GM23338 (cell line): ENCODE data around the gene MRPS34. TPM values are rescaled to one million over a fixed set of nuclear protein-coding genes. Genes with fewer than 3 reads are reported as not detected.

Source experiments
- ATAC-seq: fragments of 200-7000 bp; cut with Tn5 transposase; 3 replicates; pipeline ENCODE4 v1.9.1; 2020
- DNase-seq: peaks from one replicate; pipeline ENCODE4 v3.0.0-alpha.2; 2015; ENCODE audit warnings: low spot score
- H2AFZ ChIP-seq: fragments of 200-600 bp; sonication (generic); 2 replicates; pipeline ENCODE4 v1.8.0; 2016; ENCODE audit warnings: antibody characterized with exemption, mild to moderate bottlenecking, moderate library complexity
- H3F3A ChIP-seq: fragments of 200-600 bp; sonication (generic); replicated peaks from 2 replicates; pipeline ENCODE4 v1.8.0; 2017; ENCODE audit warnings: antibody characterized with exemption, mixed run types, low read depth
- H3K27ac ChIP-seq: fragments of 200-600 bp; sonication (generic); 2 replicates; pipeline ENCODE4 v1.6.1; 2016; ENCODE audit warnings: low read depth
- H3K27me3 ChIP-seq: fragments of 200-600 bp; sonication (generic); 2 replicates; pipeline ENCODE4 v1.8.0; 2016; ENCODE audit warnings: mild to moderate bottlenecking, mixed run types, moderate library complexity; ENCODE audit not compliant: insufficient read depth
- H3K36me3 ChIP-seq: fragments of 200-600 bp; sonication (generic); 2 replicates; pipeline ENCODE4 v1.8.0; 2016; ENCODE audit warnings: mild to moderate bottlenecking; ENCODE audit not compliant: insufficient read depth
- H3K4me1 ChIP-seq: fragments of 200-600 bp; sonication (generic); 2 replicates; pipeline ENCODE4 v1.8.0; 2016; ENCODE audit warnings: mild to moderate bottlenecking, moderate library complexity; ENCODE audit not compliant: insufficient read depth
- H3K4me2 ChIP-seq: fragments of 200-600 bp; sonication (generic); 2 replicates; pipeline ENCODE4 v1.7.1; 2017; ENCODE audit warnings: mixed run types
- H3K4me3 ChIP-seq: fragments of 200-600 bp; sonication (generic); 2 replicates; pipeline ENCODE4 v1.6.1; 2016; ENCODE audit warnings: mixed run types
- H3K79me2 ChIP-seq: fragments of 200-600 bp; sonication (generic); replicated peaks from 2 replicates; pipeline ENCODE4 v1.8.0; 2017; ENCODE audit warnings: mild to moderate bottlenecking; ENCODE audit not compliant: insufficient read depth
- H3K9me2 ChIP-seq: fragments of 200-600 bp; sonication (generic); 2 replicates; pipeline ENCODE4 v1.8.0; 2017; ENCODE audit not compliant: insufficient read depth
- H4K20me1 ChIP-seq: fragments of 200-600 bp; sonication (generic); replicated peaks from 2 replicates; pipeline ENCODE4 v1.8.0; 2017; ENCODE audit warnings: mild to moderate bottlenecking; ENCODE audit not compliant: insufficient read depth
- H3K27ac Mint-ChIP-seq: 2 replicates; pipeline ENCODE4 v1.8.0; 2020; ENCODE audit warnings: inconsistent platforms, mild to moderate bottlenecking, moderate library complexity, mixed read lengths
- H3K27me3 Mint-ChIP-seq: 3 replicates; pipeline ENCODE4 v1.8.0; 2022; ENCODE audit warnings: low read depth, mild to moderate bottlenecking, moderate library complexity, mixed read lengths, inconsistent platforms; ENCODE audit not compliant: insufficient read depth, poor library complexity
- H3K36me3 Mint-ChIP-seq: 3 replicates; pipeline ENCODE4 v1.8.0; 2021; ENCODE audit warnings: low read depth, mild to moderate bottlenecking, inconsistent platforms, moderate library complexity, mixed read lengths
- H3K4me1 Mint-ChIP-seq: 3 replicates; pipeline ENCODE4 v1.8.0; 2020; ENCODE audit warnings: mild to moderate bottlenecking, inconsistent platforms, mixed read lengths
- H3K4me3 Mint-ChIP-seq: 3 replicates; pipeline ENCODE4 v1.8.0; 2021; ENCODE audit warnings: moderate library complexity, mild to moderate bottlenecking, inconsistent platforms, mixed read lengths
- H3K9me3 Mint-ChIP-seq: 3 replicates; pipeline ENCODE4 v1.8.0; 2020; ENCODE audit warnings: moderate library complexity, mild to moderate bottlenecking, inconsistent platforms, mixed read lengths
- CREB1 ChIP-seq: fragments of 250-450 bp; sonication (Bioruptor Pico); IDR thresholded peaks from 2 replicates; pipeline ENCODE4 v1.5.0; 2020; ENCODE audit warnings: low read depth, mild to moderate bottlenecking, moderate library complexity
- CTCF ChIP-seq, 2 experiments: fragments of 200-600 bp in 1 of 2; sonication (generic) in 1 of 2; conservative IDR thresholded peaks; 2 replicates each; pipeline versions ENCODE4 v1.5.1 to v1.6.1; 2016 to 2017; ENCODE audit warnings: antibody characterized with exemption in 2 of 2, low read depth in 2 of 2, mild to moderate bottlenecking in 2 of 2, moderate library complexity in 1 of 2
- ETS1 ChIP-seq: IDR thresholded peaks from 2 replicates; pipeline ENCODE4 v1.6.1; 2016; ENCODE audit warnings: antibody characterized with exemption
- EZH2 ChIP-seq: fragments of 200-600 bp; sonication (generic); IDR thresholded peaks from one replicate; pipeline ENCODE4 v1.8.0; 2017; ENCODE audit warnings: antibody characterized with exemption, mild to moderate bottlenecking, low read depth; ENCODE audit not compliant: unreplicated experiment
- EZH2phosphoT487 ChIP-seq: fragments of 200-600 bp; sonication (generic); IDR thresholded peaks from one replicate; pipeline ENCODE4 v1.8.1; 2018; ENCODE audit warnings: antibody characterized with exemption; ENCODE audit not compliant: unreplicated experiment
- JUNB ChIP-seq: IDR thresholded peaks from one replicate; pipeline ENCODE4 v1.6.1; 2016; ENCODE audit warnings: antibody characterized with exemption; ENCODE audit not compliant: unreplicated experiment
- NANOG ChIP-seq: IDR thresholded peaks from 2 replicates; pipeline ENCODE4 v1.6.1; 2016; ENCODE audit warnings: antibody characterized with exemption, borderline replicate concordance
- POLR2AphosphoS5 ChIP-seq: IDR thresholded peaks from 2 replicates; pipeline ENCODE4 v1.6.1; 2016; ENCODE audit warnings: antibody characterized with exemption, low read depth
- REST ChIP-seq: IDR thresholded peaks from one replicate; pipeline ENCODE4 v1.6.1; 2018; ENCODE audit warnings: antibody characterized with exemption; ENCODE audit not compliant: unreplicated experiment
- STAT1 ChIP-seq: IDR thresholded peaks from one replicate; pipeline ENCODE4 v1.6.1; 2016; ENCODE audit warnings: antibody characterized with exemption; ENCODE audit not compliant: unreplicated experiment
- ZNF114 ChIP-seq: fragments of 250-450 bp; sonication (Bioruptor Pico); IDR thresholded peaks from 2 replicates; pipeline ENCODE4 v1.5.0; 2020; ENCODE audit warnings: mild to moderate bottlenecking, moderate library complexity
- ZNF331 ChIP-seq: fragments of 250-450 bp; sonication (Bioruptor Pico); IDR thresholded peaks from 2 replicates; pipeline ENCODE4 v1.5.0; 2020; ENCODE audit warnings: low read depth, mild to moderate bottlenecking, moderate library complexity
- ZNF462 ChIP-seq: fragments of 250-450 bp; sonication (Bioruptor Pico); IDR thresholded peaks from 2 replicates; pipeline ENCODE4 v1.5.0; 2020; ENCODE audit warnings: mild to moderate bottlenecking, moderate library complexity
- polyA plus RNA-seq: library from polyadenylated mRNA; unstranded; fragments of >200 nt; fragmentation: Nextera tagmentation; extraction: Ambion mirVana; gene quantifications from 2 replicates; pipeline ENCODE4 v1.2.1, GENCODE V29; 2016
- total RNA-seq: library from RNA; depleted of rRNA; stranded (reverse); fragments of >200 nt; shearing (Covaris generic); gene quantifications from 2 replicates; pipeline ENCODE4 v1.2.3, GENCODE V29; 2014

MRPS34 gene
- total and polyA plus RNA-seq, 2 experiments from 2014 or later = 248 to 391 TPM

DNA sequence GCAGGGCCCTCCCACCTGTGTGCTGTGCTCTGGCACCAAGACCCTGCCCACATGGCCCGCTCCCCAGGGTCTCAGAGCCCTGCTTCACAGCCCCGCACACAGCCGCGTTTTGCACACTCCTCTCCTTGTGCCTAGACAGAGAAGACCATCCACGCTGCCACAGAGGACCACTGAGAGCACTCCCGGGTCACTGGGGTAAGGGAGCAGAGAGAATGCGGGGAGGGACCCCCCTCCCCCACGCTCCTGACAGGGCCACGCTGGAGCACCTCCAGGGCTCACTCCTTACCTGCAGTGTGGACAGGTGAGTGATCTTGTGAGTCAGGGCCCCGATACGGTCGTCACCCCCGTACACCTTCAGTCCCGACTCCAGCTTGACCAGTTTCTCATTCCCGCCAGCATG is 46.7 kb upstream of the MRPS34 start:
- Histone ChIP-seq H3K36me3 (no peaks in the 10 kb centered on the region), H3K27ac (no peak overlapping the region), H3K4me3 (no peak overlapping the region), H3K4me1 (no peaks in the 10 kb centered on the region), H3K79me2 (no peaks in the 10 kb centered on the region), H3F3A (no peaks in the 10 kb centered on the region), H3K4me2 (no peak overlapping the region), H4K20me1 (no peaks in the 10 kb centered on the region; the same call in 1 of the 2 replicates), H3K9me2 (no peaks in the 10 kb centered on the region), H3K27me3 (no peaks in the 10 kb centered on the region), H2AFZ (no peak overlapping the region)
- Mint-ChIP-seq H3K27ac (no peak overlapping the region), H3K27me3 (no peaks in the 10 kb centered on the region), H3K4me3 (no peak overlapping the region), H3K9me3 (no peaks in the 10 kb centered on the region), H3K4me1 (no peaks in the 10 kb centered on the region), H3K36me3 (peaks cover 6% of the 10 kb centered on the region; the same call in 2 of the 3 replicates)
- DNase-seq (no peak), ATAC-seq (no peak)
- TF ChIP-seq EZH2phosphoT487 = no peak
- no peak for TF ChIP-seq ZNF331 (CRISPR knock-in tag)
- TF ChIP-seq ZNF114 (CRISPR knock-in tag) = no peak
- TF ChIP-seq ETS1 = no peak
- no peak for TF ChIP-seq CTCF (conservative IDR thresholded peaks at IDR 0.05; ENCODE audit: low read depth in 2 of 2)
- TF ChIP-seq EZH2 = no peak
- no peak for TF ChIP-seq NANOG
- TF ChIP-seq JUNB = no peak
- TF ChIP-seq POLR2AphosphoS5 = no peak
- TF ChIP-seq ZNF462 (CRISPR knock-in tag) = no peak
- no peak for TF ChIP-seq REST
- TF ChIP-seq CREB1 = no peak
- TF ChIP-seq STAT1 = no peak
